ENCODE results near the gene REG4. TPM values are rescaled to one million over a fixed set of nuclear protein-coding genes. Genes with fewer than 3 reads are reported as not detected.

The REG4 gene
- total and polyA plus RNA-seq, 2 donors (not counting 1 experiment from before 2014, with no cell fraction given): not detected

GRCh38 chr1:119768778-119769177 is 42.5 kb downstream of the REG4 start, which contains the start of gene HMGCS2:
Gene HMGCS2 (minus strand): TSS chr1:119768905. CDS start chr1:119768844, 61 bp downstream.
- Histone ChIP-seq H3K27ac (ENCODE audit: low read length in 2 of 2) (no peak within 1 kb of the TSS), H2AFZ (ENCODE audit: insufficient read depth, low read depth, low read length, poor library complexity, severe bottlenecking) (no peak within 1 kb of the TSS), H3K4me1 (ENCODE audit: control insufficient read depth in 2 of 2, insufficient read depth in 2 of 2, low read length in 2 of 2) (no peaks in the 10 kb centered on the region), H3K27me3 (replicated peaks in 1 of 4; ENCODE audit: control extremely low read depth in 1 of 4, control insufficient read depth in 3 of 4, insufficient read depth in 4 of 4, low read length in 3 of 4) (peaks cover 0 to 13% (median 3%) of the 10 kb centered on the region in 4 experiments), H3K9ac (ENCODE audit: low read length) (no peak within 1 kb of the TSS), H4K20me1 (ENCODE audit: control insufficient read depth, insufficient read depth, low read length, poor library complexity, severe bottlenecking) (no peaks in the 10 kb centered on the region), H3K4me2 (replicated peaks; ENCODE audit: low read depth, low read length, poor library complexity, severe bottlenecking) (no peak within 1 kb of the TSS), H3K36me3 (replicated peaks in 1 of 2; ENCODE audit: control extremely low read depth in 1 of 2, control insufficient read depth in 1 of 2, extremely low read depth in 1 of 2, insufficient read depth in 2 of 2, low read length in 1 of 2) (no peaks in the 10 kb centered on the region), H3K79me2 (ENCODE audit: control insufficient read depth, insufficient read depth, low read length) (no peaks in the 10 kb centered on the region), H3K9me3 (ENCODE audit: control extremely low read depth in 1 of 3, control insufficient read depth in 2 of 3, insufficient read depth in 1 of 3, low read length in 2 of 3) (peaks cover 0 to 4% (median 0%) of the 10 kb centered on the region in 3 donors), H3K4me3 (ENCODE audit: control extremely low read depth in 1 of 5, extremely low read depth in 1 of 5, insufficient read depth in 1 of 5, low read depth in 2 of 5, low read length in 4 of 5) (no peak within 1 kb of the TSS)
- H3K9me3 Mint-ChIP-seq (ENCODE audit: insufficient read depth): no peaks in the 10 kb centered on the region
- POLR2A ChIA-PET: no interaction called here
- no peak within 1 kb of the TSS for H3K27ac Mint-ChIP-seq
- DNase-seq (no peak), ATAC-seq (ENCODE audit: low read depth) (no peak)
- CTCF ChIA-PET: interaction anchor here (2.6 kb wide), 1 partner anchor 25 kb away, joined by 6 read pairs; no protein-coding TSS in a partner anchor
- intact Hi-C loops (cut with micrococcal nuclease): no loop called here
- peaks cover 23% of the 10 kb centered on the region for H3K27me3 Mint-ChIP-seq
- WGBS (ENCODE audit: insufficient coverage): 88% methylated on average over 6 of the region's 8 CpGs
- no peaks in the 10 kb centered on the region for H3K4me1 Mint-ChIP-seq
- H3K4me3 Mint-ChIP-seq: no peak within 1 kb of the TSS
- no peak for TF ChIP-seq CTCF (IDR thresholded peaks at IDR 0.05)
- TF ChIP-seq EZH2 (IDR thresholded peaks at IDR 0.05; ENCODE audit: borderline replicate concordance, insufficient read depth, low read depth, low read length, poor library complexity, severe bottlenecking): no peak

- ChIA-PET CTCF (interaction anchor here (2.6 kb wide), 1 partner anchor 24 kb away, joined by 6 read pairs; no protein-coding TSS in a partner anchor), POLR2A (no interaction called here)
- Mint-ChIP-seq H3K27ac (no peak overlapping the region), H3K4me1 (no peaks in the 10 kb centered on the region), H3K4me3 (no peak overlapping the region), H3K27me3 (peaks cover 18% of the 10 kb centered on the region), H3K9me3 (ENCODE audit: insufficient read depth) (no peaks in the 10 kb centered on the region)
- no peak for ATAC-seq (ENCODE audit: low read depth)
- TF ChIP-seq CTCF (IDR thresholded peaks at IDR 0.05): no peak
- TF ChIP-seq EZH2 (IDR thresholded peaks at IDR 0.05; ENCODE audit: borderline replicate concordance, insufficient read depth, low read depth, low read length, poor library complexity, severe bottlenecking): no peak
- intact Hi-C loops (cut with micrococcal nuclease): no loop called here
- no peak overlapping the region for H3K4me3 ChIP-seq (ENCODE audit: control extremely low read depth in 1 of 5, extremely low read depth in 1 of 5, insufficient read depth in 1 of 5, low read depth in 2 of 5, low read length in 4 of 5)
- no peaks in the 10 kb centered on the region for H4K20me1 ChIP-seq (ENCODE audit: control insufficient read depth, insufficient read depth, low read length, poor library complexity, severe bottlenecking)
- no peak overlapping the region for H3K4me2 ChIP-seq (replicated peaks; ENCODE audit: low read depth, low read length, poor library complexity, severe bottlenecking)
- WGBS (ENCODE audit: insufficient coverage): 93% methylated on average over 2 of the region's 2 CpGs
- H2AFZ ChIP-seq (ENCODE audit: insufficient read depth, low read depth, low read length, poor library complexity, severe bottlenecking): no peak overlapping the region
- no peak for DNase-seq
- H3K79me2 ChIP-seq (ENCODE audit: control insufficient read depth, insufficient read depth, low read length): no peaks in the 10 kb centered on the region
- no peaks in the 10 kb centered on the region for H3K36me3 ChIP-seq (replicated peaks in 1 of 2; ENCODE audit: control extremely low read depth in 1 of 2, control insufficient read depth in 1 of 2, extremely low read depth in 1 of 2, insufficient read depth in 2 of 2, low read length in 1 of 2)
- H3K27ac ChIP-seq (ENCODE audit: low read length in 2 of 2): no peak overlapping the region
- no peak overlapping the region for H3K9ac ChIP-seq (ENCODE audit: low read length)
- peaks cover 0 to 13% (median 3%) of the 10 kb centered on the region in 4 experiments for H3K27me3 ChIP-seq (replicated peaks in 1 of 4; ENCODE audit: control extremely low read depth in 1 of 4, control insufficient read depth in 3 of 4, insufficient read depth in 4 of 4, low read length in 3 of 4)
- peaks cover 0 to 4% (median 0%) of the 10 kb centered on the region in 3 donors for H3K9me3 ChIP-seq (ENCODE audit: control extremely low read depth in 1 of 3, control insufficient read depth in 2 of 3, insufficient read depth in 1 of 3, low read length in 2 of 3)
- H3K4me1 ChIP-seq (ENCODE audit: control insufficient read depth in 2 of 2, insufficient read depth in 2 of 2, low read length in 2 of 2): no peaks in the 10 kb centered on the region
Observed at GRCh38 chr1:119767486-119767885, 43.8 kb downstream of the REG4 start.

Measured in B cell (primary cell).